ENCODE results near the gene GREM1. TPM values are rescaled to one million over a fixed set of nuclear protein-coding genes. Genes with fewer than 3 reads are reported as not detected.
A peak's percentile ranks its signal among the peaks of the same experiment; 100 is the strongest.

GREM1 gene
- total and polyA plus RNA-seq, 2 donors (not counting 1 experiment from before 2014, with no cell fraction given): 364 to 1,863 TPM

DNA sequence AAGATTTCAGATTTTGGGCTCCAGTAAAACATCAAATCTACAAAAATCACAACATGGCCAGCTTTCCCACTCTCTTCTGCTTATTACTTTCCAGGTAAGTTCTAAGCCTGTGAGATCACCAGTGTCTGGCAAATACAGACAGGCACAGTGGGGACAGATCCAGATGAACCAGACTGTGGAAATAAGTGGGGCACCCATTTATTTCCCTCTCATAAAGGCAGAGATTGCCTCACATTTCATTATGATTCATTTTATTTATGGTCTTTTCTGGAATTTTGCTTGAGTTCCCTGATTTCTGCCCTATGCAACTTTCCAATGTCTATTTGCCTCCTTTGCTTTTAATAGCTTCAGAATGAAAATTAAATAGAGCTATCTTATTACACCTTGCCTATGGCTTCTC lies 66.8 kb downstream of the GREM1 start:
- H3K79me2 ChIP-seq (ENCODE audit: control insufficient read depth, insufficient read depth, low read length): no peaks in the 10 kb centered on the region
- H3K9ac ChIP-seq (ENCODE audit: insufficient read depth, low read length): no peak overlapping the region
- H3K4me1 ChIP-seq (ENCODE audit: control insufficient read depth, extremely low read depth, insufficient read depth, low read length): no peaks in the 10 kb centered on the region
- TF ChIP-seq EZH2 (IDR thresholded peaks at IDR 0.05; ENCODE audit: low read length, missing control alignments) (no peak), CTCF (conservative IDR thresholded peaks at IDR 0.05 in 1 of 2, IDR thresholded peaks at IDR 0.05 in 1 of 2; ENCODE audit: low read depth in 1 of 2, low read length in 2 of 2) (no peak)
- H2AFZ ChIP-seq (ENCODE audit: low read length): no peak overlapping the region
- H3K4me2 ChIP-seq (ENCODE audit: extremely low read depth, insufficient read depth, low read length): no peak overlapping the region
- peak in 1 of 2 donors; percentile 14 for DNase-seq (ENCODE audit: low read depth in 2 of 2)
- H3K4me3 ChIP-seq (replicated peaks in 1 of 4; ENCODE audit: control extremely low read depth in 1 of 4, insufficient read depth in 1 of 4, low read depth in 3 of 4, low read length in 4 of 4): no peak overlapping the region
- H4K20me1 ChIP-seq (ENCODE audit: control insufficient read depth, extremely low read depth, insufficient read depth, low read length): no peaks in the 10 kb centered on the region
- no peaks in the 10 kb centered on the region for H3K36me3 ChIP-seq (ENCODE audit: control insufficient read depth, insufficient read depth, low read length)
- H3K27me3 ChIP-seq (ENCODE audit: control insufficient read depth, insufficient read depth, low read length): no peaks in the 10 kb centered on the region
- no peaks in the 10 kb centered on the region for H3K9me3 ChIP-seq (ENCODE audit: control insufficient read depth, insufficient read depth, low read depth, low read length)
- H3K27ac ChIP-seq (ENCODE audit: insufficient read depth, low read length): no peak overlapping the region

GRCh38 chr15:32786906-32787305 lies 69.1 kb downstream of the GREM1 start:
- DNase-seq (ENCODE audit: low read depth in 2 of 2): peak in 1 of 2 donors; percentile 13
- no peak overlapping the region for H2AFZ ChIP-seq (ENCODE audit: low read length)
- no peak overlapping the region for H3K4me2 ChIP-seq (ENCODE audit: extremely low read depth, insufficient read depth, low read length)
- H3K27ac ChIP-seq (ENCODE audit: insufficient read depth, low read length): no peak overlapping the region
- no peaks in the 10 kb centered on the region for H3K9me3 ChIP-seq (ENCODE audit: control insufficient read depth, insufficient read depth, low read depth, low read length)
- no peaks in the 10 kb centered on the region for H4K20me1 ChIP-seq (ENCODE audit: control insufficient read depth, extremely low read depth, insufficient read depth, low read length)
- H3K36me3 ChIP-seq (ENCODE audit: control insufficient read depth, insufficient read depth, low read length): no peaks in the 10 kb centered on the region
- no peaks in the 10 kb centered on the region for H3K27me3 ChIP-seq (ENCODE audit: control insufficient read depth, insufficient read depth, low read length)
- TF ChIP-seq CTCF (conservative IDR thresholded peaks at IDR 0.05 in 1 of 2, IDR thresholded peaks at IDR 0.05 in 1 of 2; ENCODE audit: low read depth in 1 of 2, low read length in 2 of 2): no peak
- no peak for TF ChIP-seq EZH2 (IDR thresholded peaks at IDR 0.05; ENCODE audit: low read length, missing control alignments)
- H3K4me1 ChIP-seq (ENCODE audit: control insufficient read depth, extremely low read depth, insufficient read depth, low read length): peaks cover 12% of the 10 kb centered on the region
- H3K4me3 ChIP-seq (replicated peaks in 1 of 4; ENCODE audit: control extremely low read depth in 1 of 4, insufficient read depth in 1 of 4, low read depth in 3 of 4, low read length in 4 of 4): no peak overlapping the region
- no peak overlapping the region for H3K9ac ChIP-seq (ENCODE audit: insufficient read depth, low read length)
- no peaks in the 10 kb centered on the region for H3K79me2 ChIP-seq (ENCODE audit: control insufficient read depth, insufficient read depth, low read length)

DNA sequence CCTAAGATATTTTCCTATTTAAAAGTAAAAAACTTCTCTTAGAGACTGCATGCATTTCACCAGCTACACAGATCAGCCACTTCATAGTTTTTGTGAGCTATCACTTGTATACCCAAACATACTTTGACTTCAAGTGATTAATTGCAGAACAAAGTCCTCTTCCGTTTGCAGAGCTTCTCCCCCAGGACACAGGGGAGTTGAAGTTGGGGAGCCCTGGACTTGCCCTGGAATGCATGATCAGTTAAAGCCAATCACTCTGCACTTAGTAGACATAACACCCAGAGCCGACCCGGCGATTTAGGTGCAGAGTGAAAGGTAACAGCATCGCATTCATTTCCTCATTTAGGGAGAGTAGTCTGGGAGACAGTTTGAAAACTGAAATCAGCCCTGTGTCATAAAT lies 70.1 kb downstream of the GREM1 start:
- no peak overlapping the region for H3K27ac ChIP-seq (ENCODE audit: insufficient read depth, low read length)
- H3K36me3 ChIP-seq (ENCODE audit: control insufficient read depth, insufficient read depth, low read length): no peaks in the 10 kb centered on the region
- no peak for DNase-seq (ENCODE audit: low read depth in 2 of 2)
- no peak overlapping the region for H2AFZ ChIP-seq (ENCODE audit: low read length)
- H3K4me1 ChIP-seq (ENCODE audit: control insufficient read depth, extremely low read depth, insufficient read depth, low read length): peaks cover 12% of the 10 kb centered on the region
- TF ChIP-seq CTCF (conservative IDR thresholded peaks at IDR 0.05 in 1 of 2, IDR thresholded peaks at IDR 0.05 in 1 of 2; ENCODE audit: low read depth in 1 of 2, low read length in 2 of 2) (no peak), EZH2 (IDR thresholded peaks at IDR 0.05; ENCODE audit: low read length, missing control alignments) (no peak)
- no peaks in the 10 kb centered on the region for H3K79me2 ChIP-seq (ENCODE audit: control insufficient read depth, insufficient read depth, low read length)
- no peaks in the 10 kb centered on the region for H3K27me3 ChIP-seq (ENCODE audit: control insufficient read depth, insufficient read depth, low read length)
- H3K4me2 ChIP-seq (ENCODE audit: extremely low read depth, insufficient read depth, low read length): no peak overlapping the region
- no peak overlapping the region for H3K9ac ChIP-seq (ENCODE audit: insufficient read depth, low read length)
- H4K20me1 ChIP-seq (ENCODE audit: control insufficient read depth, extremely low read depth, insufficient read depth, low read length): no peaks in the 10 kb centered on the region
- no peak overlapping the region for H3K4me3 ChIP-seq (replicated peaks in 1 of 4; ENCODE audit: control extremely low read depth in 1 of 4, insufficient read depth in 1 of 4, low read depth in 3 of 4, low read length in 4 of 4)
- no peaks in the 10 kb centered on the region for H3K9me3 ChIP-seq (ENCODE audit: control insufficient read depth, insufficient read depth, low read depth, low read length)
